ENCODE results near the gene TMEM121B.

The TMEM121B gene

GRCh38 chr22:17087498-17088131, 33.5 kb downstream of the TMEM121B start:
- FAIRE-seq = no peak

- no peak for FAIRE-seq
Observed at GRCh38 chr22:17086788-17087497, 34.2 kb downstream of the TMEM121B start.

GRCh38 chr22:17086296-17086695, 34.9 kb downstream of the TMEM121B start:
- FAIRE-seq = no peak

GRCh38 chr22:17085277-17086181, 35.6 kb downstream of the TMEM121B start:
- FAIRE-seq = no peak

- no peak for FAIRE-seq
Observed at GRCh38 chr22:17084554-17085276, 36.4 kb downstream of the TMEM121B start, which contains the start of gene IL17RA. Gene IL17RA, plus strand, starts transcription at chr22:17085000. Its CDS starts 92 bp downstream, at chr22:17085092.

GRCh38 chr22:17083811-17084441, 37.2 kb downstream of the TMEM121B start:
- no peak for FAIRE-seq

GRCh38 chr22:17083255-17083654, 37.9 kb downstream of the TMEM121B start:
- no peak for FAIRE-seq

- FAIRE-seq = no peak
Observed at GRCh38 chr22:17079572-17079971, 41.6 kb downstream of the TMEM121B start.

- FAIRE-seq = no peak
Observed at GRCh38 chr22:17077255-17077654, 43.9 kb downstream of the TMEM121B start.

GRCh38 chr22:17074648-17075002, 46.5 kb downstream of the TMEM121B start:
- no peak for FAIRE-seq

- FAIRE-seq = no peak
Observed at GRCh38 chr22:17072877-17073276, 48.3 kb downstream of the TMEM121B start.
